Tibial nerve (tissue), 4 donors: Measurements from ENCODE around the gene DEF6. TPM values are rescaled to one million over a fixed set of nuclear protein-coding genes. Genes with fewer than 3 reads are reported as not detected.
A peak's percentile ranks its signal among the peaks of the same experiment; 100 is the strongest.

Experiments used
- DNase-seq, 2 donors: peaks; one replicate each; pipeline ENCODE4 v3.0.0-alpha.2; 2019; ENCODE audit warnings: low spot score in 2 of 2
- H3K27ac ChIP-seq, 4 donors: fragments of 200-600 bp; sonication (generic) in 3 of 4; one replicate each; pipeline ENCODE4 v1.5.1; 2017 to 2019; ENCODE audit warnings: mild to moderate bottlenecking in 1 of 4
- H3K27me3 ChIP-seq, 2 donors: fragments of 200-600 bp; sonication (generic) in 1 of 2; one replicate each; pipeline versions ENCODE4 v1.5.1 to v1.6.0; 2017 to 2019
- H3K36me3 ChIP-seq, 3 donors: fragments of 200-600 bp; sonication (generic); one replicate each; pipeline ENCODE4 v1.5.1; 2018 to 2019
- H3K4me1 ChIP-seq, 4 donors: fragments of 200-600 bp; sonication (generic) in 3 of 4; one replicate each; pipeline ENCODE4 v1.5.1; 2017 to 2019
- H3K4me3 ChIP-seq, 4 donors: fragments of 200-600 bp; sonication (generic) in 3 of 4; one replicate each; pipeline ENCODE4 v1.5.1; 2017 to 2019; ENCODE audit warnings: mild to moderate bottlenecking in 1 of 4, moderate library complexity in 1 of 4
- H3K9me3 ChIP-seq, 4 donors: fragments of 200-600 bp; sonication (generic) in 3 of 4; one replicate each; pipeline ENCODE4 v1.5.1; 2017 to 2019
- EP300 ChIP-seq, 2 donors: sonication (generic); formaldehyde crosslinking; IDR thresholded peaks; one replicate each; pipeline ENCODE4 v1.6.1; 2017; ENCODE audit warnings: antibody characterized with exemption in 2 of 2, mild to moderate bottlenecking in 1 of 2
- POLR2A ChIP-seq, 2 donors: fragments of 450-650 bp; IDR thresholded peaks; one replicate each; pipeline ENCODE4 v1.6.1; 2017; ENCODE audit warnings: antibody characterized with exemption in 2 of 2, mild to moderate bottlenecking in 2 of 2, moderate library complexity in 2 of 2
- WGBS, 2 donors: methylation state at CpG; one replicate each; pipeline ENCODE4 v1.1.5; 2018; 5-methylcytosine and 5-hydroxymethylcytosine counted together
- total RNA-seq, 4 donors: library from RNA; depleted of rRNA; stranded (reverse); fragments of >200 nt; gene quantifications; one replicate each; pipeline ENCODE4 v1.1.0, GENCODE V29; 2016
- TF ChIP-seq, protein P1 (sequence below), 5 experiments: fragments of 200-600 bp in 3 of 5; fragments of 450-650 bp in 2 of 5; sonication (generic) in 3 of 5; IDR thresholded peaks; one replicate each; pipeline ENCODE4 v1.5.1; 2016 to 2019; ENCODE audit warnings: antibody characterized with exemption in 5 of 5, mild to moderate bottlenecking in 3 of 5, moderate library complexity in 2 of 5

The DEF6 gene
- total RNA-seq, 4 donors from 2014 or later = 3.3 to 21.9 (median 7.4) TPM

DNA sequence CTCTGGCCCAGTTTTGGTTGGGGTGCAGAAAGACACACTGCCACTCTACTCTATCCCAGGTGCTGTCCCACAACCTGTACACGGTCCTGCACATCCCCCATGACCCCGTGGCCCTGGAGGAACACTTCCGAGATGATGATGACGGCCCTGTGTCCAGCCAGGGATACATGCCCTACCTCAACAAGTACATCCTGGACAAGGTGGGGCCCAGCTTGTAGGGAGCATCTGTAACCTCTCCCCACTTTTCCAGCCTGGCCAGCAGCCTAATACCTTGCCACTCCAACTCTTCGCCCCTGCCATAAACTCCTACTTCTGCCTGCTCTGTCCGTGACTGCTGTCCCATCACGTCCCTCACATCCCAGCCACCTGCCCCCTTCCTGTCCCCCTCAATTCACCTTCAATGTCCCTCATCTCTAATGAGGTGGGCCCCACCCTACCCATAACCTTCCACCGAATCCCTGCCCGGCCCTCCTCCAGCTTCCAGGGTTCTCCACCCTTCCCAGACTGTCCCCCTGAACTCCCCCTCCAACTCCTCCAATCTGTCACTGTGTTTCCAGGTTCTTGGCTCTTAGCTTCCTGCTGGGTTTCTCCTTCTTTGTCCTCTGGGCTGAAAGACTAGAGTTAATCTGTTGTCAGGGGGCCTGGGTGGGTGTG, 12.1 kb downstream of the DEF6 start:
- no peaks in the 10 kb centered on the region for H3K9me3 ChIP-seq
- TF ChIP-seq POLR2A (IDR thresholded peaks at IDR 0.05) = no peak
- TF ChIP-seq EP300 (IDR thresholded peaks at IDR 0.05) = no peak
- TF ChIP-seq, protein P1, sequence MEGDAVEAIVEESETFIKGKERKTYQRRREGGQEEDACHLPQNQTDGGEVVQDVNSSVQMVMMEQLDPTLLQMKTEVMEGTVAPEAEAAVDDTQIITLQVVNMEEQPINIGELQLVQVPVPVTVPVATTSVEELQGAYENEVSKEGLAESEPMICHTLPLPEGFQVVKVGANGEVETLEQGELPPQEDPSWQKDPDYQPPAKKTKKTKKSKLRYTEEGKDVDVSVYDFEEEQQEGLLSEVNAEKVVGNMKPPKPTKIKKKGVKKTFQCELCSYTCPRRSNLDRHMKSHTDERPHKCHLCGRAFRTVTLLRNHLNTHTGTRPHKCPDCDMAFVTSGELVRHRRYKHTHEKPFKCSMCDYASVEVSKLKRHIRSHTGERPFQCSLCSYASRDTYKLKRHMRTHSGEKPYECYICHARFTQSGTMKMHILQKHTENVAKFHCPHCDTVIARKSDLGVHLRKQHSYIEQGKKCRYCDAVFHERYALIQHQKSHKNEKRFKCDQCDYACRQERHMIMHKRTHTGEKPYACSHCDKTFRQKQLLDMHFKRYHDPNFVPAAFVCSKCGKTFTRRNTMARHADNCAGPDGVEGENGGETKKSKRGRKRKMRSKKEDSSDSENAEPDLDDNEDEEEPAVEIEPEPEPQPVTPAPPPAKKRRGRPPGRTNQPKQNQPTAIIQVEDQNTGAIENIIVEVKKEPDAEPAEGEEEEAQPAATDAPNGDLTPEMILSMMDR (IDR thresholded peaks at IDR 0.05) = no peak
- H3K4me3 ChIP-seq = no peak overlapping the region
- H3K4me1 ChIP-seq = peaks cover 0 to 17% (median 2%) of the 10 kb centered on the region in 4 donors
- no peaks in the 10 kb centered on the region for H3K27me3 ChIP-seq
- H3K36me3 ChIP-seq = no peaks in the 10 kb centered on the region
- 86 to 88% methylated on average over 9 of the region's 9 CpGs for WGBS, 2 donors
- DNase-seq = no peak
- H3K27ac ChIP-seq = no peak overlapping the region

DNA sequence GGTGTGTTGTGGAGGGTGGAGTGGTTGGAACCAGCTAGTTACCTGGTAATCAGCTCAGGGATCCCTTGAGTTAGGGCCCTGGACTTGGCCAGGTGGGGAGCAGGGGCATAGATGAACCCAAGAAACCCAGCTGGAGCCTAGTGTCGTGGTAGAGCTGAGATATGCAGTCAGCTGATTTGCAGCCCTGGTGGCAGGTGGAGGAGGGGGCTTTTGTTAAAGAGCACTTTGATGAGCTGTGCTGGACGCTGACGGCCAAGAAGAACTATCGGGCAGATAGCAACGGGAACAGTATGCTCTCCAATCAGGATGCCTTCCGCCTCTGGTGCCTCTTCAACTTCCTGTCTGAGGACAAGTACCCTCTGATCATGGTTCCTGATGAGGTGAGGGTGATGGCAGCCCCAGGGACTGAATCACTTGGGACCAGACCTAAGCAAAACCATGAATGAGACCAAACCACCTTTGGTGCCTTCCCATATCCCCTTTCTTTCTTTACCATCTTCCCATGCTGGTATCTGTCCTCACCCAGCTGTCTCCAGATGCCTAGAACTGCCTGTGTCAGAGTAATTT, 12.7 kb downstream of the DEF6 start:
- Histone ChIP-seq H3K27ac (peak overlapping the region in 1 of 4 donors; percentile 74), H3K36me3 (no peaks in the 10 kb centered on the region), H3K9me3 (no peaks in the 10 kb centered on the region), H3K4me1 (peaks cover 0 to 17% (median 2%) of the 10 kb centered on the region in 4 donors), H3K4me3 (no peak overlapping the region), H3K27me3 (no peaks in the 10 kb centered on the region)
- WGBS, 2 donors = 74 to 78% methylated on average over 6 of the region's 6 CpGs
- DNase-seq = no peak
- TF ChIP-seq, protein P1 (IDR thresholded peaks at IDR 0.05) = no peak
- TF ChIP-seq POLR2A (IDR thresholded peaks at IDR 0.05) = no peak

DNA sequence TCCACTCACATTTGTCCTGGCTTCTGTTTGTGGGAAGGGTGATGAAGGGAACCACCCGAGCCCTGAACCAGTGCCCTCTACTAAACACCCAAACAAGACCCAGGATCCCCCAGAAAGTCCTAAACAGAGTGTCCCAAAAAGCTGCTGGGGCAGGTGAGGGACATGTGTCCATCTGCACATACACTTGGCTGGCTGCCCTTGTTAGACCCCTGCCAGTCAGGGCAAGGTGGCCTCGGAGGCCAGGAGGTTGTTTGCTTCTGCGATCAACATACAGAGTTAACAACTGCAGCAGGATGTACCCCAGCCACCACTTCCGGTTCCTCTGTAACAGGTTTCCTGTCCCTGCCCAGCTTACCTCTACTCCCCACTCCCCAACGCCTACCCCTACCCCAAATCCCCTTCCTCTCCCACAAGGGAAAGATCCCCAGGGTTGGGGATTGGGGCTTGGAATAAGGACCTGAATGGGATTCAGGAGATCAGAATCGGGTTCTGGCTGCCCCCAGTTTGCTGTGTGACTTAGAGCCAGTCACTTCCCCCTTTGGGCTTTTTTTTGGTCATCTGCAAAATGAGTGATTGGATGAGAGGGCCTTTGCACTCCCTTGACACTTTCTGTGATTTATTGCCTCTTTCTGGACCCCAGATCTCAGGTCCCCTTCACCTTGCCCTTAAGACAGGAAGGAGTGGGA, 13.9 kb downstream of the DEF6 start:
- H3K36me3 ChIP-seq = no peaks in the 10 kb centered on the region
- H3K4me1 ChIP-seq = peaks cover 0 to 17% (median 2%) of the 10 kb centered on the region in 4 donors
- H3K9me3 ChIP-seq = no peaks in the 10 kb centered on the region
- no peaks in the 10 kb centered on the region for H3K27me3 ChIP-seq
- H3K27ac ChIP-seq = peak overlapping the region in 2 of 4 donors; percentile 55 to 74
- DNase-seq = no peak
- TF ChIP-seq, protein P1 (IDR thresholded peaks at IDR 0.05) = no peak
- TF ChIP-seq POLR2A (IDR thresholded peaks at IDR 0.05) = no peak
- TF ChIP-seq EP300 (IDR thresholded peaks at IDR 0.05) = no peak
- 73 to 82% methylated on average over 6 of the region's 6 CpGs for WGBS, 2 donors
- no peak overlapping the region for H3K4me3 ChIP-seq

DNA sequence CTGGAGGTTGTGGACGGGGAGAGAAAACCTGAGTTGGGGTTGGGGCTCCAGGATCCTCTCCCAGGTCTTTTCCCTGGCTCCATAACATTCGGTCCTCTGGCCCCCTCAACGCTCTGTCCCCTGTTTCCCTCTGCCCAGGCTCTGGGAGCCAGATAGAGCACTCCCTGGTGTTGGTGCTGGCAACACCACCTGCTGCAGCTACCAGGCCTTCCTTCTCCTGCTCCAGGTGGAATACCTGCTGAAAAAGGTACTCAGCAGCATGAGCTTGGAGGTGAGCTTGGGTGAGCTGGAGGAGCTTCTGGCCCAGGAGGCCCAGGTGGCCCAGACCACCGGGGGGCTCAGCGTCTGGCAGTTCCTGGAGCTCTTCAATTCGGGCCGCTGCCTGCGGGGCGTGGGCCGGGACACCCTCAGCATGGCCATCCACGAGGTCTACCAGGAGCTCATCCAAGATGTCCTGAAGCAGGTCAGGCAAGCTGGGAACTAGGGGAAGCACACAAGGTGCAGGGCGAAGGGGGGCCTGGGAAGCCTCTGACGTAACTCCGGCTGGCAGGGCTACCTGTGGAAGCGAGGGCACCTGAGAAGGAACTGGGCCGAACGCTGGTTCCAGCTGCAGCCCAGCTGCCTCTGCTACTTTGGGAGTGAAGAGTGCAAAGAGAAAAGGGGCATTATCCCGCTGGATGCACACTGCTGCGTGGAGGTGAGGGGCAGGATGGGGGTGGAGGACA, 14.6 kb downstream of the DEF6 start:
- H3K4me1 ChIP-seq = peaks cover 0 to 17% (median 2%) of the 10 kb centered on the region in 4 donors
- TF ChIP-seq, protein P1 (IDR thresholded peaks at IDR 0.05) = no peak
- TF ChIP-seq EP300 (IDR thresholded peaks at IDR 0.05) = no peak
- TF ChIP-seq POLR2A (IDR thresholded peaks at IDR 0.05) = no peak
- H3K27me3 ChIP-seq = no peaks in the 10 kb centered on the region
- no peak for DNase-seq
- peak overlapping the region in 2 of 4 donors; percentile 55 to 74 for H3K27ac ChIP-seq
- H3K36me3 ChIP-seq = no peaks in the 10 kb centered on the region
- WGBS, 2 donors = 81 to 84% methylated on average over 18 to 19 of the region's 19 CpGs
- H3K4me3 ChIP-seq = no peak overlapping the region
- no peaks in the 10 kb centered on the region for H3K9me3 ChIP-seq
